Colonic mucosa (tissue), 4 donors: ENCODE data around the gene RNF214. TPM values are rescaled to one million over a fixed set of nuclear protein-coding genes. Genes with fewer than 3 reads are reported as not detected.
A peak's percentile ranks its signal among the peaks of the same experiment; 100 is the strongest.

Experiments
- DNase-seq: peaks from one replicate; pipeline ENCODE4 v3.0.0-alpha.2; 2020
- H3K27ac ChIP-seq: fragments of 200-600 bp; one replicate; pipeline ENCODE4 v1.8.0; 2021
- H3K27me3 ChIP-seq: fragments of 200-600 bp; one replicate; pipeline ENCODE4 v1.8.0; 2021
- H3K36me3 ChIP-seq: fragments of 200-600 bp; one replicate; pipeline ENCODE4 v1.8.0; 2021
- H3K4me1 ChIP-seq: fragments of 200-600 bp; one replicate; pipeline ENCODE4 v1.8.0; 2021; ENCODE audit warnings: mild to moderate bottlenecking
- H3K4me3 ChIP-seq: fragments of 200-600 bp; one replicate; pipeline ENCODE4 v1.8.0; 2021
- H3K9ac ChIP-seq, 2 donors: one replicate each; pipeline ENCODE4 v1.7.0; 2013; ENCODE audit warnings: control low read depth in 2 of 2, low read depth in 2 of 2, low read length in 2 of 2
- H3K9me3 ChIP-seq: fragments of 200-600 bp; one replicate; pipeline ENCODE4 v1.8.0; 2021
- intact Hi-C: fragments of 100-400 bp; cut with DNase I; formaldehyde crosslinking; loops from one replicate; pipeline ENCODE4 v1.14.1; 2022
- total RNA-seq, 2 donors: library from RNA; stranded (reverse); fragmentation: NEBNext Ultra II Directional in 1 of 2; extraction: Animal tissue kit (Norgen Biotek cat#: 25700) in 1 of 2; gene quantifications; one replicate each; pipeline ENCODE4 v1.2.1, GENCODE V29; 2021
- TF ChIP-seq, protein P1 (sequence below): fragments of 200-600 bp; IDR thresholded peaks from one replicate; pipeline ENCODE4 v1.8.0; 2022; ENCODE audit warnings: antibody characterized with exemption, mild to moderate bottlenecking
- donor health status: healthy.
- donor health status: DM: no; HTN: no; CAD: no.
- donor health status: DM: no; HTN: no; CAD: no.

RNF214 gene
- total RNA-seq, 2 donors from 2014 or later = 20.0 to 20.3 TPM

DNA sequence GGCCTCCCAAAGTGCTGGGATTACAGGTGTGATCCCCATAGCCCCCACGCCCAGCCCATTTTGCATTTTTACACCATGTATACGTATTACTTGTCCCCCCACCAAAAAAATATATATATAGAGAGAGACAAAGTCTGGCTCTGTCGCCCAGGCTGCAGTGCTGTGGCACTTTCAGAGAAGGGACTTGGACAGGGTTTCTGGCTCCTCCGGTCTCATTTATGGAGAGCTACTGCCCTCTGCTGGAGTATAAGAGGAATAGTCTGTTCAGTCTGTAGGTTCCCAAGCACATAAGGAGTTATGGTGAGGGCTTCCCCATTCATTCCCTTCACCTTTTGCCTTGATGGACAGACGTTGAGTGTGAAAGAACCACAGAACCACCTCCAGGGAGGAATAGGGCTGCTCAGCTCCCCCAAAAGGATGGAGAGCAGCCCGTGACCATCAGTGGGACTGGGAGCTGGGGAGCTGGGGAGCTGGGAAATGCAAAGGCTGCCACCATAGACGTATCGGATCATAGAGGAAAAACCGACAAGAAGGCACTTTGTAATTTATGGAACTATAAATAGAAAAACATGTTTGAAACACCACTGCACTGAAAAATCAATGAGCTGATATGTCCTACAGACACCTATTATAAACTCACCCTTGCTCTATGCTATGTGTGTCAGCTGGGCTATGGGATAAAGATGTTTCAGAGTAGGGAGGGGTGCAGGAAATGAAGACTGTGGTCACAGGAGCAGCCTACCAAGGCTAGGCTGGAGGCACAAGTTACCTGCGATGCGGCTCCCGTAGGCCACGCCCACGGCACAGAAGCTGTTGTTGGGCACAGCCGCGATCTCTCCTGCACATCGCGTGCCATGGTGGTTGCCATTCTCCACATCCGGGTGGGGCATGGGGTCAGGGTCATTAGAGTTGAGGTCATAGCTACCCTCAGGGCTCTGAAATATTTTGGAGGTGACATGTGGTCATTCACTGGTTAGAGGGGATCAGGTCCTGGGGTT, 5.8 kb upstream of the RNF214 start:
- Histone ChIP-seq H3K4me3 (no peak overlapping the region), H3K27me3 (no peaks in the 10 kb centered on the region), H3K9ac (no peak overlapping the region), H3K27ac (no peak overlapping the region), H3K9me3 (no peaks in the 10 kb centered on the region), H3K4me1 (peaks cover 19% of the 10 kb centered on the region), H3K36me3 (peaks cover 9% of the 10 kb centered on the region)
- TF ChIP-seq, protein P1, sequence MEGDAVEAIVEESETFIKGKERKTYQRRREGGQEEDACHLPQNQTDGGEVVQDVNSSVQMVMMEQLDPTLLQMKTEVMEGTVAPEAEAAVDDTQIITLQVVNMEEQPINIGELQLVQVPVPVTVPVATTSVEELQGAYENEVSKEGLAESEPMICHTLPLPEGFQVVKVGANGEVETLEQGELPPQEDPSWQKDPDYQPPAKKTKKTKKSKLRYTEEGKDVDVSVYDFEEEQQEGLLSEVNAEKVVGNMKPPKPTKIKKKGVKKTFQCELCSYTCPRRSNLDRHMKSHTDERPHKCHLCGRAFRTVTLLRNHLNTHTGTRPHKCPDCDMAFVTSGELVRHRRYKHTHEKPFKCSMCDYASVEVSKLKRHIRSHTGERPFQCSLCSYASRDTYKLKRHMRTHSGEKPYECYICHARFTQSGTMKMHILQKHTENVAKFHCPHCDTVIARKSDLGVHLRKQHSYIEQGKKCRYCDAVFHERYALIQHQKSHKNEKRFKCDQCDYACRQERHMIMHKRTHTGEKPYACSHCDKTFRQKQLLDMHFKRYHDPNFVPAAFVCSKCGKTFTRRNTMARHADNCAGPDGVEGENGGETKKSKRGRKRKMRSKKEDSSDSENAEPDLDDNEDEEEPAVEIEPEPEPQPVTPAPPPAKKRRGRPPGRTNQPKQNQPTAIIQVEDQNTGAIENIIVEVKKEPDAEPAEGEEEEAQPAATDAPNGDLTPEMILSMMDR = peak; percentile 62
- intact Hi-C loops = loop anchor here (5.0 to 10.0 kb wide), 3 partner anchors 122 to 434 kb away; partner anchors contain the start of gene APOA5
- no peak for DNase-seq

DNA sequence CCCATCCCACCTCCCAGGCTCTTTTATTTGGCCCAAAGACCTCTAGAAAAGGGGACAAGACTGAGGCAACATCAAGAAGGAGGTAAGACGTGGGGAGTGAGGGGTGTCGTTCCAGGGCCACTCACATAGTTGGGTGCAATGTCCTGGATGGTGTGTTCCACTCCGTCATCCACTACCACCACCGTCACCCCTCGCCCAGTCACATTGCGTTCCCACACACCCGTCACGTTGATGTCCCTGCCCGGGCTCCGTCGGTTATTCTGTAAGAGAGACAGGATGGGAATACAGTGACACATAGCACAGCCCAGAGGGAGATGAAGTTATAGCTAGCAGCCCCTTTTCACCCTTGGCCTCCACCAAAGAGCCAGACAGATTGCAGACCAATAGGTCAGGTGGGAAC, 4.4 kb upstream of the RNF214 start:
- Histone ChIP-seq H3K27me3 (no peaks in the 10 kb centered on the region), H3K4me3 (no peak overlapping the region), H3K4me1 (peaks cover 15% of the 10 kb centered on the region), H3K9me3 (no peaks in the 10 kb centered on the region), H3K27ac (no peak overlapping the region), H3K36me3 (peaks cover 9% of the 10 kb centered on the region), H3K9ac (no peak overlapping the region)
- intact Hi-C loops = loop anchor here (5.0 to 10.0 kb wide), 3 partner anchors 123 to 436 kb away; partner anchors contain the start of gene APOA5
- no peak for DNase-seq
- TF ChIP-seq, protein P1 = no peak

- intact Hi-C loops = loop anchor here (5.0 to 10.0 kb wide), 3 partner anchors 125 to 437 kb away; partner anchors contain the start of gene APOA5
- TF ChIP-seq, protein P1 = no peak
- Histone ChIP-seq H3K27ac (no peak overlapping the region), H3K27me3 (no peaks in the 10 kb centered on the region), H3K4me1 (peaks cover 15% of the 10 kb centered on the region), H3K9ac (no peak overlapping the region), H3K9me3 (no peaks in the 10 kb centered on the region), H3K4me3 (no peak overlapping the region), H3K36me3 (peaks cover 9% of the 10 kb centered on the region)
- no peak for DNase-seq
Observed at GRCh38 chr11:117229411-117229810, 3.1 kb upstream of the RNF214 start.

DNA sequence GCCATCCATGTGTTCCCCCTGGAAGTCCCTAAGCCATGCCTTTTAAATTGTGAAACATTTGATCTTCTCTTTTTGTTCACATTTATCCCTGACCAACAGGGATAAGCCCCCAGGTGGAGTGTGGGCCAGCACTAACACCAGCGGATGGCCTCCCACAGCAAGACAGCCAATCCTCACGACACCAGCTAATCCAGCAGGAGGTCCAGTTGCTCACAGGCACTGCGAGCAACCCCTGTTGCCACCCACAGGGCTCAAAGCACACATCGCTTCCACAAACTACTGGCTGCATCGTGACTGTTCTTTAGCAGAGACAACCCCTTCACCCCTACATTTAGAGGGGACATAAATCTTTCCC, 2.6 kb upstream of the RNF214 start:
- Histone ChIP-seq H3K36me3 (peaks cover 9% of the 10 kb centered on the region), H3K4me3 (no peak overlapping the region), H3K4me1 (peaks cover 15% of the 10 kb centered on the region), H3K27ac (no peak overlapping the region), H3K9me3 (no peaks in the 10 kb centered on the region), H3K9ac (peak overlapping the region in 1 of 2 donors; percentile 100), H3K27me3 (no peaks in the 10 kb centered on the region)
- DNase-seq = no peak
- intact Hi-C loops = loop anchor here (2.0 to 10.0 kb wide), 5 partner anchors 49 to 438 kb away; partner anchors contain the start of genes APOA5 and CEP164
- TF ChIP-seq, protein P1 = no peak

DNA sequence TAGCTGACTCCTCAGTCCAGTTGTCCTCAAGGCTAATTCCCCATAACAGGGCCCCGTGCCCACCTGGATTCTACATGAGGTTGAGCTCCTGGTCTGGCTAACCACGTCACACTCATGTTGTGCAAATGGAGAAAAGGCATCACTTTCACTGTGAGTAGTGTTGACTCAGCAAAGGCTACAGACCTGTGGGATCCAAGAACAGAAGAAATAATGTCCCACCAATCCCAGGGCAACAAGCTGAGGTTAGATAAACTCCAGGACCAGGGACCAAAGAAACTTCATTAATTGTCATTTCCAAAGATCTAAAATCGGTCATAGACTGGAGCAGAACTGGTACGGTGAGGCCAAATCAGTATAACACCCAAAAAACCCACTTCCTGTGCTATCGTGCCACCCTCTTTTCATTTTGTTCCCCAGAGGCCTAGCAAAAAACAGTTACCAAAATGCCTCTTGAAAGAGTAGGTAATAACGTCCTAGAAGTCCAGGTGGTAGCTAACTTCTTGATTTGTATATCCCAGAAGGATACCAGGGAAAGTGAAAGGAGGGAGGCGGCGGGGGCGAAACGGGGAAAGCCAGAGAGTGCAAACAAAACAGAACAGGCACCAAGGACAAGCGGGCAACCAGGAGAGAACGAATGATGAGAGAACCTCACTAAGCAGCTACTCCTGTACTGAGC, 2.0 kb upstream of the RNF214 start:
- no peak for DNase-seq
- Histone ChIP-seq H3K9me3 (no peaks in the 10 kb centered on the region), H3K4me1 (peaks cover 10% of the 10 kb centered on the region), H3K36me3 (peaks cover 9% of the 10 kb centered on the region), H3K27ac (peak overlapping the region; percentile 94), H3K4me3 (peak overlapping the region; percentile 97), H3K27me3 (no peaks in the 10 kb centered on the region), H3K9ac (peak overlapping the region in 1 of 2 donors; percentile 100)
- intact Hi-C loops = loop anchor here (2.0 to 5.0 kb wide), 2 partner anchors 50 to 97 kb away; partner anchors contain the start of gene CEP164
- TF ChIP-seq, protein P1 = no peak
